ENCODE results near the gene DGCR2.

The DGCR2 gene

GRCh38 chr22:19149047-19149883 is 27.1 kb upstream of the DGCR2 start:
- no peaks in the 10 kb centered on the region for H3K9me3 ChIP-seq (ENCODE audit: insufficient read depth, low read length)
- no peaks in the 10 kb centered on the region for H3K36me3 ChIP-seq (ENCODE audit: insufficient read depth, insufficient read length, low read length)
- H3K9ac ChIP-seq (ENCODE audit: insufficient read length, low read depth) = peak overlapping the region; percentile 64
- H3K4me3 ChIP-seq (ENCODE audit: insufficient read length, low read depth) = peak overlapping the region; percentile 40
- H3K4me1 ChIP-seq (ENCODE audit: insufficient read depth, insufficient read length) = peaks cover 4% of the 10 kb centered on the region
- DNase-seq (ENCODE audit: low read depth, low spot score) = no peak
- TF ChIP-seq SUZ12 (IDR thresholded peaks at IDR 0.05; ENCODE audit: extremely low read depth, insufficient read depth, insufficient read length) = no peak
- no peak for TF ChIP-seq ZNF274 (IDR thresholded peaks at IDR 0.05; ENCODE audit: low read depth, low read length)
- no peak for TF ChIP-seq YY1 (IDR thresholded peaks at IDR 0.05; ENCODE audit: insufficient read depth, insufficient read length)
- H3K27me3 ChIP-seq (ENCODE audit: insufficient read depth, insufficient read length) = peaks cover 59% of the 10 kb centered on the region

GRCh38 chr22:19148417-19149046 is 26.3 kb upstream of the DGCR2 start:
- Histone ChIP-seq H3K27me3 (ENCODE audit: insufficient read depth, insufficient read length) (peaks cover 54% of the 10 kb centered on the region), H3K9ac (ENCODE audit: insufficient read length, low read depth) (no peak overlapping the region), H3K4me3 (ENCODE audit: insufficient read length, low read depth) (no peak overlapping the region)

GRCh38 chr22:19147195-19147780 is 25.1 kb upstream of the DGCR2 start:
- DNase-seq (ENCODE audit: low read depth, low spot score) = no peak
- Histone ChIP-seq H3K9ac (ENCODE audit: insufficient read length, low read depth) (no peak overlapping the region), H3K36me3 (ENCODE audit: insufficient read depth, insufficient read length, low read length) (peaks cover 8% of the 10 kb centered on the region), H3K27me3 (ENCODE audit: insufficient read depth, insufficient read length) (peaks cover 45% of the 10 kb centered on the region), H3K9me3 (ENCODE audit: insufficient read depth, low read length) (no peaks in the 10 kb centered on the region), H3K4me3 (ENCODE audit: insufficient read length, low read depth) (no peak overlapping the region), H3K4me1 (ENCODE audit: insufficient read depth, insufficient read length) (peaks cover 6% of the 10 kb centered on the region)
- TF ChIP-seq SUZ12 (IDR thresholded peaks at IDR 0.05; ENCODE audit: extremely low read depth, insufficient read depth, insufficient read length) (no peak), ZNF274 (IDR thresholded peaks at IDR 0.05; ENCODE audit: low read depth, low read length) (no peak), YY1 (IDR thresholded peaks at IDR 0.05; ENCODE audit: insufficient read depth, insufficient read length) (no peak)

More at GRCh38 chr22:19148417-19149046, 26.3 kb upstream of the DGCR2 start:
- DNase-seq (ENCODE audit: low read depth, low spot score) = no peak
- TF ChIP-seq YY1 (IDR thresholded peaks at IDR 0.05; ENCODE audit: insufficient read depth, insufficient read length) (no peak), SUZ12 (IDR thresholded peaks at IDR 0.05; ENCODE audit: extremely low read depth, insufficient read depth, insufficient read length) (no peak), ZNF274 (IDR thresholded peaks at IDR 0.05; ENCODE audit: low read depth, low read length) (no peak)
- H3K9me3 ChIP-seq (ENCODE audit: insufficient read depth, low read length) = no peaks in the 10 kb centered on the region
- peaks cover 4% of the 10 kb centered on the region for H3K4me1 ChIP-seq (ENCODE audit: insufficient read depth, insufficient read length)
- no peaks in the 10 kb centered on the region for H3K36me3 ChIP-seq (ENCODE audit: insufficient read depth, insufficient read length, low read length)

GRCh38 chr22:19146215-19146968 is 24.2 kb upstream of the DGCR2 start:
- Histone ChIP-seq H3K36me3 (ENCODE audit: insufficient read depth, insufficient read length, low read length) (peaks cover 15% of the 10 kb centered on the region), H3K4me1 (ENCODE audit: insufficient read depth, insufficient read length) (peaks cover 6% of the 10 kb centered on the region), H3K9me3 (ENCODE audit: insufficient read depth, low read length) (no peaks in the 10 kb centered on the region), H3K27me3 (ENCODE audit: insufficient read depth, insufficient read length) (peaks cover 36% of the 10 kb centered on the region), H3K4me3 (ENCODE audit: insufficient read length, low read depth) (no peak overlapping the region), H3K9ac (ENCODE audit: insufficient read length, low read depth) (no peak overlapping the region)
- no peak for DNase-seq (ENCODE audit: low read depth, low spot score)
- TF ChIP-seq YY1 (IDR thresholded peaks at IDR 0.05; ENCODE audit: insufficient read depth, insufficient read length) = no peak
- TF ChIP-seq SUZ12 (IDR thresholded peaks at IDR 0.05; ENCODE audit: extremely low read depth, insufficient read depth, insufficient read length) = no peak
- no peak for TF ChIP-seq ZNF274 (IDR thresholded peaks at IDR 0.05; ENCODE audit: low read depth, low read length)

- no peak for DNase-seq (ENCODE audit: low read depth, low spot score)
- Histone ChIP-seq H3K36me3 (ENCODE audit: insufficient read depth, insufficient read length, low read length) (peaks cover 39% of the 10 kb centered on the region), H3K27me3 (ENCODE audit: insufficient read depth, insufficient read length) (peaks cover 15% of the 10 kb centered on the region), H3K4me3 (ENCODE audit: insufficient read length, low read depth) (peak overlapping the region; percentile 97), H3K9ac (ENCODE audit: insufficient read length, low read depth) (peak overlapping the region; percentile 97), H3K4me1 (ENCODE audit: insufficient read depth, insufficient read length) (peaks cover 6% of the 10 kb centered on the region), H3K9me3 (ENCODE audit: insufficient read depth, low read length) (no peaks in the 10 kb centered on the region)
- TF ChIP-seq YY1 (IDR thresholded peaks at IDR 0.05; ENCODE audit: insufficient read depth, insufficient read length) (no peak), ZNF274 (IDR thresholded peaks at IDR 0.05; ENCODE audit: low read depth, low read length) (no peak), SUZ12 (IDR thresholded peaks at IDR 0.05; ENCODE audit: extremely low read depth, insufficient read depth, insufficient read length) (no peak)
Measured at GRCh38 chr22:19143967-19144400, 21.8 kb upstream of the DGCR2 start.

- H3K27me3 ChIP-seq (ENCODE audit: insufficient read depth, insufficient read length) = peaks cover 8% of the 10 kb centered on the region
- no peak for DNase-seq (ENCODE audit: low read depth, low spot score)
- no peaks in the 10 kb centered on the region for H3K9me3 ChIP-seq (ENCODE audit: insufficient read depth, low read length)
- no peak for TF ChIP-seq SUZ12 (IDR thresholded peaks at IDR 0.05; ENCODE audit: extremely low read depth, insufficient read depth, insufficient read length)
- no peak for TF ChIP-seq YY1 (IDR thresholded peaks at IDR 0.05; ENCODE audit: insufficient read depth, insufficient read length)
- no peak for TF ChIP-seq ZNF274 (IDR thresholded peaks at IDR 0.05; ENCODE audit: low read depth, low read length)
- H3K4me1 ChIP-seq (ENCODE audit: insufficient read depth, insufficient read length) = peaks cover 6% of the 10 kb centered on the region
- no peak overlapping the region for H3K4me3 ChIP-seq (ENCODE audit: insufficient read length, low read depth)
- H3K9ac ChIP-seq (ENCODE audit: insufficient read length, low read depth) = no peak overlapping the region
- H3K36me3 ChIP-seq (ENCODE audit: insufficient read depth, insufficient read length, low read length) = peaks cover 46% of the 10 kb centered on the region
Measured at GRCh38 chr22:19143212-19143611, 21.0 kb upstream of the DGCR2 start.
